Activated CD4-positive, alpha-beta T cell treated with anti-CD3 and anti-CD28 coated beads for 1 hour (primary cell): ENCODE results near the gene PPM1A.

Experiments used
- DNase-seq: peaks from one replicate; pipeline ENCODE4 v3.0.0-alpha.2; 2020

PPM1A gene

DNA sequence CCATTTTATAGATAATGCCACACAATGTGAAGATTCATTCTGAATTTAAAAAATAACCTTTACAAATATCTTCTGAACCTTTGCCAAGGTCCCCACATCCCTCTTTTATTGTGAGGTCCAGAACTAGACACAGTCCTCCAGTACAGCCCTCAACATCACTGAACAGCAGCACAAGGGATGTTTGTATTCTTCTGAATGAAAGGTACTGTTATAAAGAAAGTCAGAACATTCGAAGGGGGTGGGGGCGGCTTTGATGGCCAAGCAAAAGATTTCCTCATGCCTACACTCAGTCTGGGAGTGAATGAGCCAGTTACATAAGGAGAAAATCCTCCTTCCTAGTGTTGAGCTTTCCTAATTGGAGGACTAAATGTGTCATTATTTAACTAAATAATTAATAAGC lies 77.3 kb downstream of the PPM1A start:
- no peak for DNase-seq

DNA sequence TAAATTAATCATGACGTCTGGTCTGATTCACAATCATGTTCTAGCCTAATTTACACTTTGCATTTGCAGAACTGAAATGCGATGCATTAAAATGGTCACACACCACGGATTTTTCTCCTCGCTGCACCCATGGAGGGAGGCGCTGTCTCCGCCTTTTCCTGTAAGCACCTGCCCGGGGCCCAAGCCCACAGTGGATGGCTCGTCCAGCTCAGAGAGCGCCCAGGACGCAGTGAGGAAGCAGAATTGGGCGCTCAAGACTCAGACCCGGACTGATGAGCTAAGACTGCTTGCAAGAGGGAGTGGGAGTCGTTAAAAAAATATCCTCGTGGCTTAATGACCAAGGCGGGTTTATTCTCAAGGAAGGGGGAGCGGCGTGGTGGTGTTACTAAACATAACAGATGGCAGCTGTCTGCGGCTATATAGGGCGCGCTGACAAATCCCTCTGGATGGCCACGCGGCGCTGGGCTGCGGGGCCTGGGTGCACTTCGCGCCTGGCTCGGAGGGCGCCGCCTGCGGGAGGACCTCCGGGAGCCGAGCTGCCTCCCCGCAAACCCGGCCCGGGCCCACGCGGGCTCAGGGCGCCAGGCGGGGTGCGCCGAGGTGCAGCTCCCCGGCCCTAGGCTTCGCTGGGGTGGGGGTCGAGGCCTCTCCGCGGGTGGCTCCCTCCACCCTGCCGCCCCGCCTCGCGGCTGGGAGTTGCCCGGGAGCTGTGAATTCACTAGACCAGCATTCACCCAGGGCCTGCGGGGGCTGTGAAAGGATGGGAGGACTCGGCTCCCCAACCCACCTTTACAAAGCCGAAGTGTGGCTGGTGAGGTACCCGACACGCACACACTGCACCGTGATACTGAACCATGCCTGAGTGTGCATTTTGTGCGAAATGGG lies 78.7 kb downstream of the PPM1A start:
- DNase-seq = peak; percentile 9

DNA sequence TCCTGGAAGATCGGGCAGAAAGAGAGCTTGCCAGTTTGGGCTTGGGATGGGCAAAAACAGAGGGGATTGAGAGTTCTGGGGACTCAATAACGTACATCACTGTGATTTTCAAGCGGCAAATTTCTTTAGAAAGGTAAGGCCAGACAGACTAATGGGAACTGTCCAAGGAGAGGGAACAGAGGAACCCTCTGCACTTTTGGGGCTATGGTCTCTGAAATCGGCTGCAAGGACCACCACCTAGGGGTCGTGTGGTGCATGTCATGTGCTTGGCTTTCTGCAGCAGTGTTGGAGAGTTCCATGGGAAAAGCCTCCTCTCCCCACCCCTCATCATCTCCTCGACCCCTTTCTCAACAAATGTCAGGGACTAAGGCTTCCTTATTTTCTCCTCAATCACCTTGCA lies 79.6 kb downstream of the PPM1A start:
- no peak for DNase-seq

DNA sequence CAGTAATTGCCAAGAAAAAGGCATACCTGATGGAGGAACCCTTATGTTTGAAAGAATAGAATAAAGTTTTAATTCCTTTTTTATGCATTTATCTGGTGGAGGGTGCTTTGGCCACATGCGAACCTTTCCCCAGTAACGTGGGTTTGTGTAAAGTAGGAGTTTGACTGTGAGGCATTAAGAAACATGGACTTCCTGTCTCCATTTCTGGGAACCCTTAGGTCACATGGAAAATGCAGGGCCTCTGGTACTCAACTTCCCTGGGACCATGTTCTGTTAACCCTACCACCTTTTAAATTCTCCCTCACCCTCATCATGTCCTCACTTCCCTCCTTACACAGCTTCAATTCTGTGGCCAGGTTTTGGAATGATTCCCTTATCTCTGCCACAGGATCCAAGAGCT lies 80.3 kb downstream of the PPM1A start:
- no peak for DNase-seq

DNA sequence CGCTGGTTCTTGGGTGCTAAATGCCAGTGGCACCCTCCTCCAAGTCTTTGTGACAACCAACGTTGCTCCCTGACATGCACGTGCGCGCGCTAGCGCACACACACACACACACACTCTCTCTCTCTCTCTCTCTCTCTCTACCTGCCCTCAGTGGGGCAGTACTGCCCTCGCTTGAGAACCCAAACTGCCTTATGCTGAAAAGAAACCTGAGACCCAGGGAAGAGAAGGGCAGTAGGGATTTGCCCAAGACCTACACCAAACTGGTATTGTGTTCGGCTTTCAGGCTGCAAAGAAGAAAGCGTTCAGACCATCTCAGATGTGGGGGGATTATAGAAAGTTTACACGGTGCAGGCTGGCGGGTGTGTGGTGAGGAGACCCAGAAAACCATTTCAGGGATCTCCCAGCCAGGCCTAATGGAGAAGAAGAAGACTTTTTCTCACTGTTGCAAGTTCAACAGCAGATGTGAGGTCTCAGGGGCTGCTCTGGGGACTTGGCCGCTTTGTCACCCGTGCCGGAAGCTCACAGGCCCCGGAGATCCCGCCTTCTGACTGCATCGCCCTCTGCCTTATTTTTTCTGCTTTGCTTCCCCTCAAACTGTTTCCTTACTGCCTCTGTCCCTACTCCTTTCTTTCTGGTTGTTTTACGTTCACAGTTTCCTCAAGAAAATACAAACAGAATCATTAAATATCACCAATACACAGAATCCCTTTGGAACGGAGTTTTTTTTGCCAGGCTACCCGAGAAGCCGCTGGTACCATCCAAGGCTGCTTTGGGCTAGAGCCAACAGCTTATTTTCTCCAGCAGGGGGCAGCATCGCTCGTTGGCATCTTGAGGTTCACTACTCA lies 82.4 kb downstream of the PPM1A start:
- peak; percentile 63 for DNase-seq

DNA sequence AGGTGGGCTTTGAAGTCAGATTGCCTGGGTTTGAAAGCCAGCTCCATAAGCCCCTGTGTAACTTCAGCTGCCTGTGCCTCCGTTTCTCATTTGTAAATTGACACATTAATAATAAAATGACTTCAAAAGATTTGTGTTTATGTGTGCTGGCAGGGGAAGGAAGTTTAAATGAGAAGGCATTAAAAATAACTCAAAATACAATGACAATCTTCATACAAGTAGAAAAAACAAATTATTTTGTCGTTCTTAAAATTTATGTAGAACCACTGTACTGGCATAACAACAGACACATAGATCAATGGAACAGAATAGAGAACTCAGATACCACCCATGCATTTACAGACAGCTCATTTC lies 83.0 kb downstream of the PPM1A start:
- no peak for DNase-seq

DNA sequence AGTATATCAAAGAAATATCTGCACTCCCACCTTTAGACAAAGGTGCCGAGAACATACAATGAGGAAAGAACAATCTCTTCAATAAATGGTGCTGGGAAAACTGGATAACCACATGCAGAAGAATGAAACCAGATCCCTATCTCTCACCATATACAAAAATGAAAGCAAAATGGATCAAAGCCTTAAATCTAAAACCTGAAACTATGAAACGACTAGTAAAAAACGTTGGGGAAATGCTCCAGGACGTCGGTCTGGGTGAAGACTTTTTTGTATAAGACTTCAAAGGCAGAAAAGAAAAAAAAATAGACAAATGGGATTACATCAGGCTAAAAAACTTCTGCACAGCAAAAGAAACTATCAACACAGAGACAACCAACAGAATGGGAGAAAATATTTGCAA lies 83.8 kb downstream of the PPM1A start:
- DNase-seq = no peak

DNA sequence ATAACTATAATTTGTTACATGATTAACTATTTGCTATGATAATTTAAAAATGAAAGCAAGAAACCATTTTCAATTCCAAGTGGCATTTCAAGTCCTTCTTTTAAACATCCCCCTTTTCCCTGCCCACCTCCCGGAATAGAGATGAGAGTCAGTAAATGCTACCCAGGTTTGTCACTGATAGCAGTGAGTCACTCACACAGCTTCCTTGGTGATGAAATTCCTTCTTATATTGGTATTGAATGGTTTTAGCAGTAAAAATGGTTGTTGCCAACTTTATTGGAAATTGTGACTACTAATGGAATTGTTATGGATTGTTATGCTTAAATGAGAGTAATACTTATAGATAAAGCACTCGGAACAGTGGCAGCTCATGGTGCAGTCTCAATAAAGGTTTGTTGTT lies 90.5 kb downstream of the PPM1A start:
- no peak for DNase-seq

DNA sequence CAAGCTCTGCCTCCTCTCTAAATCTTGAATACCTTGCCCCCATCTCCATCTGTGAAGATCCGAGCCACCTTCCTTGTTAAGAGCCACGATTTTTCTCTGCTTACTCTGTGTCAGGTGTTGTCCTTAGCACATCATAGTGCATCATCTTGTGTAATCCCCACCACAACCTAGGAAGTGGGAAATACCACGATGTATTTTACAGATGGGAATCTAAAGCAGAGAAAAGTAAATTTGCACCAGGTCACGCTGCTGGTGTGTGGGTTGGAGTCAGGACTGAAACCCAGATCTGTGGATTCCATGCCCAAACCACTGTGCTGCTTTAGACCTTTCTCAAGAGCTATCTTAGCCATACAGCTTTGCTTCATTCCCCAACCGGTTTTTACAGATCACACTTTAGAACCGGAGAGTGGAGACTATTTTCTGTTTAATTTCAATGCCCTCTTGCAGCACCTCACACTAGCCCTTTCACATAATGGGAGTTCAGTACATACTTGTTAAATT lies 94.6 kb downstream of the PPM1A start:
- DNase-seq = no peak

DNA sequence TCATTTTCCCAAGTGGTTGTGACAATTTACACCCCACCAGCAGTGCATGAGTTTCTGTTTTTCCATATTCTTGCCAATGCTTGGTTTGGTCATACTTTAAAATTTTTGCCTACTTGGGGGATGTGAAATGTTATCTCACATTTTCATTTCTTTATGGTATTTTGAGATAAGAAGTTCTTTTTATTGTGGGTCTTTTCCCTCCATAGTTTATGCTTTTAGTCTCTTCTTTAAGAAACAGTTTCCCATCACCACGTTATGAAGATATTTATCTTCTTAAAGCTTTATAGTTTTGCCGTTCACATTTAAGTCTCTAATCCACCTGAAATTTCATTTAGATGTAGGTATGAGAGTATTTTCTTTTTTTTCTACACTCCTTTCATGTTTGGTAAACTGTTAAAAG lies 95.7 kb downstream of the PPM1A start:
- DNase-seq = no peak

DNA sequence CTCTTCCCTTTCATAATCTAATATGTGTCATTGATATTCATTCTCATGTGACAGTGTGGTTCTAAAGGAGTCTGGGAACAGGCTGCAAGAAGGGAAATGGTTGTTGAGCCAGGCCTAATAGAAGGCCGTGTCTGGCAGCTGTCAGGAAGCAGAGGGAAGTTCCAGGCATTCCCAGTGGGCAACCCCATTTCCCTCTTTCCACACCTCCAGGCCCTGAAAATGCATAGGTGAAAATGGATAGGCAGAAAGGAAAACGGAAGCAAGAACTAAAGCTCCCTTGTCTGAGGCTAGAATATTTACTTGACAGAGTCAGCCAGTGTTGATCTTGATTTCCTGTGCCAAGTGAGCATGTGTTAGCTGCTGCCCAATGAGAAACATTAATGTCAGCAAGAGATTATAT lies 97.7 kb downstream of the PPM1A start:
- no peak for DNase-seq

DNA sequence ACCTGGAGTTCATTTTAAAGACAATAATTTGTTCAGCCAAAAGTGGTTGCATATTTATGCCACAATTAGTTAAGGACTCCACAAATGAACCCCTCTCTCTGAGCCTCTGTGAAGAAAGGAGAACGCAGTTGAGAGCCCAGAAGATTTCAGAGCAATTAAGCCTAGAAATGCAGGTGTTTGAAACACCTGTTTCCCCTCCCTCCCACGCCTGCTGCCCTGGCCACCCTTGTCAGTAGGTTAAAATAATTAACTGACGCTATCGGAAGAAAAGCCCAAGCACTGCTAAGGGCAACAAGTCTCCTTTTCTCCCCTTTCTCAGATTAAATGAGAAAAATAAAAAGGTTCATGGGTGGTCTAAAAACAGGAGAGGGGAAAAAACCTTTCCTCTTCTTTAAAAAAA lies 99.2 kb downstream of the PPM1A start:
- no peak for DNase-seq
